HEK293 (cell line): ENCODE results near the gene SNRPD2.

Experiments used
- CTCF ChIA-PET: fragments of 350-600 bp; formaldehyde crosslinking; extraction: SDS; loops from one replicate; lab custom pipeline; 2021; ENCODE audit warnings: antibody characterized with exemption; lab: Yijun Ruan, JAX
- POLR2A ChIA-PET: fragments of 300-600 bp; formaldehyde crosslinking; extraction: SDS; loops from one replicate; lab custom pipeline; 2020; ENCODE audit warnings: antibody characterized with exemption, inconsistent platforms; lab: Yijun Ruan, JAX
- H3K27ac ChIP-seq: fragments of 200-500 bp; sonication (Bioruptor generic); 2 replicates; pipeline ENCODE4 v1.5.1; 2014; ENCODE audit warnings: low read depth, low read length, control low read depth, inconsistent platforms; ENCODE audit errors: extremely low read depth
- H3K36me3 ChIP-seq, 2 experiments: fragments of 200-500 bp in 1 of 2; sonication (Bioruptor generic) in 1 of 2; 1 replicate in 1 of 2; 2 replicates in 1 of 2; pipeline ENCODE4 v1.5.1; 2014 to 2017; ENCODE audit warnings: inconsistent platforms in 2 of 2, low read length in 2 of 2; ENCODE audit not compliant: control insufficient read depth in 2 of 2, insufficient read depth in 1 of 2
- H3K4me1 ChIP-seq: fragments of 200-500 bp; sonication (Bioruptor generic); 2 replicates; pipeline ENCODE4 v1.5.1; 2014; ENCODE audit warnings: mild to moderate bottlenecking, low read length, inconsistent platforms; ENCODE audit not compliant: control insufficient read depth, insufficient read depth
- H3K4me3 ChIP-seq: 2 replicates; pipeline ENCODE4 v1.5.1; 2011; ENCODE audit warnings: low read depth, mild to moderate bottlenecking, control low read depth, low read length, moderate library complexity
- H3K9me3 ChIP-seq: fragments of 200-500 bp; sonication (Bioruptor generic); 2 replicates; pipeline ENCODE4 v1.5.1; 2014; ENCODE audit warnings: low read depth, low read length, inconsistent platforms; ENCODE audit not compliant: control insufficient read depth, insufficient read depth
- IKZF3 ChIP-seq: fragments of 450-650 bp; IDR thresholded peaks from 2 replicates; pipeline ENCODE4 v1.5.0; 2018; ENCODE audit warnings: missing biosample characterization, mild to moderate bottlenecking, missing genetic modification characterization, moderate library complexity
- PRDM1 ChIP-seq: fragments of 450-650 bp; formaldehyde crosslinking; IDR thresholded peaks from 2 replicates; pipeline ENCODE4; 2016; ENCODE audit warnings: missing biosample characterization, missing genetic modification characterization
- SCRT1 ChIP-seq: fragments of 450-650 bp; formaldehyde crosslinking; IDR thresholded peaks from 2 replicates; pipeline ENCODE4 v1.5.1; 2016; ENCODE audit warnings: missing biosample characterization, missing genetic modification characterization, borderline replicate concordance
- SP3 ChIP-seq: fragments of 450-650 bp; formaldehyde crosslinking; IDR thresholded peaks from 2 replicates; pipeline ENCODE4 v1.5.1; 2016; ENCODE audit warnings: missing biosample characterization, missing genetic modification characterization
- ZBTB1 ChIP-seq: fragments of 450-650 bp; formaldehyde crosslinking; IDR thresholded peaks from 2 replicates; pipeline ENCODE4 v1.5.1; 2016; ENCODE audit warnings: missing biosample characterization, missing genetic modification characterization
- ZBTB21 ChIP-seq: fragments of 450-650 bp; formaldehyde crosslinking; IDR thresholded peaks from 2 replicates; pipeline ENCODE4 v1.5.1; 2017; ENCODE audit warnings: missing biosample characterization, missing genetic modification characterization
- ZEB2 ChIP-seq: fragments of 450-650 bp; formaldehyde crosslinking; IDR thresholded peaks from 2 replicates; pipeline ENCODE4 v1.5.1; 2016; ENCODE audit warnings: missing biosample characterization, missing genetic modification characterization
- ZNF184 ChIP-seq: fragments of 450-650 bp; IDR thresholded peaks from 2 replicates; pipeline ENCODE4 v1.5.1; 2018; ENCODE audit warnings: missing biosample characterization, mild to moderate bottlenecking, missing genetic modification characterization
- ZNF211 ChIP-seq: fragments of 450-650 bp; formaldehyde crosslinking; IDR thresholded peaks from 2 replicates; pipeline ENCODE4 v1.5.1; 2016; ENCODE audit warnings: low read depth, missing biosample characterization, missing genetic modification characterization
- ZNF335 ChIP-seq: fragments of 450-650 bp; formaldehyde crosslinking; conservative IDR thresholded peaks from 2 replicates; pipeline ENCODE4 v1.5.1; 2016; ENCODE audit warnings: missing biosample characterization, missing genetic modification characterization
- ZNF404 ChIP-seq: fragments of 450-650 bp; formaldehyde crosslinking; IDR thresholded peaks from 2 replicates; pipeline ENCODE4 v1.5.1; 2017; ENCODE audit warnings: missing biosample characterization, missing genetic modification characterization
- ZNF423 ChIP-seq: fragments of 450-650 bp; formaldehyde crosslinking; IDR thresholded peaks from 2 replicates; pipeline ENCODE4 v1.5.1; 2016; ENCODE audit warnings: missing biosample characterization, missing genetic modification characterization
- ZNF426 ChIP-seq: fragments of 450-650 bp; formaldehyde crosslinking; IDR thresholded peaks from 2 replicates; pipeline ENCODE4 v1.5.1; 2017; ENCODE audit warnings: missing biosample characterization, missing genetic modification characterization, mild to moderate bottlenecking, inconsistent platforms, moderate library complexity
- ZNF501 ChIP-seq: fragments of 450-650 bp; formaldehyde crosslinking; IDR thresholded peaks from 2 replicates; pipeline ENCODE4 v1.5.1; 2016; ENCODE audit warnings: missing biosample characterization, missing genetic modification characterization
- ZNF610 ChIP-seq: fragments of 450-650 bp; formaldehyde crosslinking; IDR thresholded peaks from 2 replicates; pipeline ENCODE4 v1.5.1; 2016; ENCODE audit warnings: missing biosample characterization, missing genetic modification characterization, borderline replicate concordance
- ZNF701 ChIP-seq: fragments of 450-650 bp; formaldehyde crosslinking; IDR thresholded peaks from 2 replicates; pipeline ENCODE4 v1.5.1; 2016; ENCODE audit warnings: missing biosample characterization, missing genetic modification characterization
- ZNF76 ChIP-seq: fragments of 450-650 bp; formaldehyde crosslinking; IDR thresholded peaks from 2 replicates; pipeline ENCODE4; 2016; ENCODE audit warnings: low read depth, missing biosample characterization, missing genetic modification characterization, borderline replicate concordance
- ZNF837 ChIP-seq: fragments of 450-650 bp; formaldehyde crosslinking; IDR thresholded peaks from 2 replicates; pipeline ENCODE4 v1.5.1; 2016; ENCODE audit warnings: missing biosample characterization, missing genetic modification characterization
- ZSCAN23 ChIP-seq: fragments of 450-650 bp; formaldehyde crosslinking; IDR thresholded peaks from 2 replicates; pipeline ENCODE4 v1.5.1; 2016; ENCODE audit warnings: missing biosample characterization, missing genetic modification characterization
- ZSCAN30 ChIP-seq: fragments of 450-650 bp; IDR thresholded peaks from 2 replicates; pipeline ENCODE4 v1.5.1; 2018; ENCODE audit warnings: missing biosample characterization, mild to moderate bottlenecking, missing genetic modification characterization, moderate library complexity
- TF ChIP-seq, protein P1 (sequence below): fragments of 450-650 bp; formaldehyde crosslinking; IDR thresholded peaks from 2 replicates; pipeline ENCODE4 v1.5.1; 2017; ENCODE audit warnings: missing biosample characterization, mild to moderate bottlenecking, missing genetic modification characterization, moderate library complexity
- TF ChIP-seq, protein P2 (sequence below): fragments of 450-650 bp; formaldehyde crosslinking; IDR thresholded peaks from 2 replicates; pipeline ENCODE4 v1.5.1; 2016; ENCODE audit warnings: missing biosample characterization, missing genetic modification characterization
- TF ChIP-seq, protein P3 (sequence below): fragments of 450-650 bp; formaldehyde crosslinking; IDR thresholded peaks from 2 replicates; pipeline ENCODE4 v1.5.1; 2016; ENCODE audit warnings: missing biosample characterization, missing genetic modification characterization
- TF ChIP-seq, protein P4 (sequence below): fragments of 450-650 bp; formaldehyde crosslinking; IDR thresholded peaks from 2 replicates; pipeline ENCODE4 v1.5.1; 2016; ENCODE audit warnings: missing biosample characterization, missing genetic modification characterization

SNRPD2 gene

DNA sequence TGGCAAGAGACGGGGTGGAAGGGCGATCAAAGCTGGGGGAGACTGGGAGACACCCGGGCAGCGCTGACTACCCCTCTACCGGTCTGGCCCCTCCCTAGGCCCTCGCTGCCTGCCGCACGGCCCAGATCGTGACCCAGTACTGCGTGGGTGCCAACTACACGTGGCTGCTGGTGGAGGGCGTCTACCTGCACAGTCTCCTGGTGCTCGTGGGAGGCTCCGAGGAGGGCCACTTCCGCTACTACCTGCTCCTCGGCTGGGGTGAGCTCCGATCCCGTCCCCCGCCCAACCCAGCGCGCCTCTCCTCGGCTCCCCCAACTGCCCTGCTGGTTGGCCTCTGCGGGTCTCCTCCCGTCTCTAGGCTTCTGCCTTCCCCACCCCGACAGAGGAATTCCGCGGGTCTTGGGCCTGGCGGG lies 14.9 kb downstream of the SNRPD2 start:
- H3K9me3 ChIP-seq = no peaks in the 10 kb centered on the region
- TF ChIP-seq, protein P1, sequence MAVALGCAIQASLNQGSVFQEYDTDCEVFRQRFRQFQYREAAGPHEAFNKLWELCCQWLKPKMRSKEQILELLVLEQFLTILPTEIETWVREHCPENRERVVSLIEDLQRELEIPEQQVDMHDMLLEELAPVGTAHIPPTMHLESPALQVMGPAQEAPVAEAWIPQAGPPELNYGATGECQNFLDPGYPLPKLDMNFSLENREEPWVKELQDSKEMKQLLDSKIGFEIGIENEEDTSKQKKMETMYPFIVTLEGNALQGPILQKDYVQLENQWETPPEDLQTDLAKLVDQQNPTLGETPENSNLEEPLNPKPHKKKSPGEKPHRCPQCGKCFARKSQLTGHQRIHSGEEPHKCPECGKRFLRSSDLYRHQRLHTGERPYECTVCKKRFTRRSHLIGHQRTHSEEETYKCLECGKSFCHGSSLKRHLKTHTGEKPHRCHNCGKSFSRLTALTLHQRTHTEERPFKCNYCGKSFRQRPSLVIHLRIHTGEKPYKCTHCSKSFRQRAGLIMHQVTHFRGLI (tag by site-specific recombination) = 0 out of 2 replicates have a peak, but pooled peaks have one; percentile 41
- TF ChIP-seq ZBTB1 (tag by site-specific recombination) (no peak), ZNF610 (no peak), ZSCAN30 (no peak), ZSCAN23 (tag by site-specific recombination) (no peak)
- no peaks in the 10 kb centered on the region; a peak in 1 of 3 replicates for H3K36me3 ChIP-seq
- ChIA-PET CTCF (interaction anchor here (0.6 to 11.3 kb wide), 9 partner anchors 9 to 203 kb away, joined by 3 to 121 read pairs (median 4); partner anchors contain the start of genes EML2, GIPR, QPCTL and SIX5), POLR2A (interaction anchor here (0.5 to 2.2 kb wide), 11 partner anchors 8 to 187 kb away, joined by 3 to 24 read pairs (median 4); partner anchors contain the start of genes QPCTL, SIX5 and SNRPD2)
- no peak overlapping the region for H3K27ac ChIP-seq
- H3K4me3 ChIP-seq = peak overlapping the region; percentile 6
- H3K4me1 ChIP-seq = peaks cover 9% of the 10 kb centered on the region

DNA sequence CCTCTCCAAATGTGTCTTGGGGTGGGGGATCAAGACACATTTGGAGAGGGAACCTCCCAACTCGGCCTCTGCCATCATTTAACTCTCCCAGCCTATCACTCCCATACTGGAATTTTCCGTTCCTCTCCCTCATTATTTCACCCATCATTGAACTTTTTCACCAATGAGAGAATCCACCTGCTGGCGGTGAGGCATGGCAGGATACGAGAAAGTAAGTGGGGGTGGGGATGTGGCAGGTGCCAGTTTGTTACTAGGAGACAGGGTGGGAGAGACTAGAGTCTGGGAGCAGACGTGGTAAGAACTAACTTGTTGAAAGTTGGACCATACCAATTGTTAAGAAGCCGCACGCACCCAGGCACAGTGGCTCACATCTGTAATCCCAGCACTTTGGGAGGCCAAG lies 16.8 kb downstream of the SNRPD2 start:
- CTCF ChIA-PET = interaction anchor here (1.2 kb wide), 1 partner anchor 18 kb away, joined by 6 read pairs; the partner anchor contains the start of gene QPCTL
- POLR2A ChIA-PET = no interaction called here
- Histone ChIP-seq H3K36me3 (no peaks in the 10 kb centered on the region; a peak in 1 of 3 replicates), H3K4me3 (no peak overlapping the region), H3K9me3 (no peaks in the 10 kb centered on the region), H3K4me1 (peaks cover 7% of the 10 kb centered on the region), H3K27ac (no peak overlapping the region)
- TF ChIP-seq, protein P2, sequence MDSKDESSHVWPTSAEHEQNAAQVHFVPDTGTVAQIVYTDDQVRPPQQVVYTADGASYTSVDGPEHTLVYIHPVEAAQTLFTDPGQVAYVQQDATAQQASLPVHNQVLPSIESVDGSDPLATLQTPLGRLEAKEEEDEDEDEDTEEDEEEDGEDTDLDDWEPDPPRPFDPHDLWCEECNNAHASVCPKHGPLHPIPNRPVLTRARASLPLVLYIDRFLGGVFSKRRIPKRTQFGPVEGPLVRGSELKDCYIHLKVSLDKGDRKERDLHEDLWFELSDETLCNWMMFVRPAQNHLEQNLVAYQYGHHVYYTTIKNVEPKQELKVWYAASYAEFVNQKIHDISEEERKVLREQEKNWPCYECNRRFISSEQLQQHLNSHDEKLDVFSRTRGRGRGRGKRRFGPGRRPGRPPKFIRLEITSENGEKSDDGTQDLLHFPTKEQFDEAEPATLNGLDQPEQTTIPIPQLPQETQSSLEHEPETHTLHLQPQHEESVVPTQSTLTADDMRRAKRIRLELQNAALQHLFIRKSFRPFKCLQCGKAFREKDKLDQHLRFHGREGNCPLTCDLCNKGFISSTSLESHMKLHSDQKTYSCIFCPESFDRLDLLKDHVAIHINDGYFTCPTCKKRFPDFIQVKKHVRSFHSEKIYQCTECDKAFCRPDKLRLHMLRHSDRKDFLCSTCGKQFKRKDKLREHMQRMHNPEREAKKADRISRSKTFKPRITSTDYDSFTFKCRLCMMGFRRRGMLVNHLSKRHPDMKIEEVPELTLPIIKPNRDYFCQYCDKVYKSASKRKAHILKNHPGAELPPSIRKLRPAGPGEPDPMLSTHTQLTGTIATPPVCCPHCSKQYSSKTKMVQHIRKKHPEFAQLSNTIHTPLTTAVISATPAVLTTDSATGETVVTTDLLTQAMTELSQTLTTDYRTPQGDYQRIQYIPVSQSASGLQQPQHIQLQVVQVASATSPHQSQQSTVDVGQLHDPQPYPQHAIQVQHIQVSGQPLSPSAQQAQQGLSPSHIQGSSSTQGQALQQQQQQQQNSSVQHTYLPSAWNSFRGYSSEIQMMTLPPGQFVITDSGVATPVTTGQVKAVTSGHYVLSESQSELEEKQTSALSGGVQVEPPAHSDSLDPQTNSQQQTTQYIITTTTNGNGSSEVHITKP (tag by site-specific recombination) = 0 out of 2 replicates have a peak, but pooled peaks have one; percentile 29
- TF ChIP-seq ZNF701 (tag by site-specific recombination) = no peak
- TF ChIP-seq PRDM1 = 0 out of 2 replicates have a peak, but pooled peaks have one; percentile 24
- TF ChIP-seq SCRT1 (tag by site-specific recombination) = 0 out of 2 replicates have a peak, but pooled peaks have one; percentile 11
- TF ChIP-seq, protein P3, sequence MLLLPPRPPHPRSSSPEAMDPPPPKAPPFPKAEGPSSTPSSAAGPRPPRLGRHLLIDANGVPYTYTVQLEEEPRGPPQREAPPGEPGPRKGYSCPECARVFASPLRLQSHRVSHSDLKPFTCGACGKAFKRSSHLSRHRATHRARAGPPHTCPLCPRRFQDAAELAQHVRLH (tag by site-specific recombination) = no peak

DNA sequence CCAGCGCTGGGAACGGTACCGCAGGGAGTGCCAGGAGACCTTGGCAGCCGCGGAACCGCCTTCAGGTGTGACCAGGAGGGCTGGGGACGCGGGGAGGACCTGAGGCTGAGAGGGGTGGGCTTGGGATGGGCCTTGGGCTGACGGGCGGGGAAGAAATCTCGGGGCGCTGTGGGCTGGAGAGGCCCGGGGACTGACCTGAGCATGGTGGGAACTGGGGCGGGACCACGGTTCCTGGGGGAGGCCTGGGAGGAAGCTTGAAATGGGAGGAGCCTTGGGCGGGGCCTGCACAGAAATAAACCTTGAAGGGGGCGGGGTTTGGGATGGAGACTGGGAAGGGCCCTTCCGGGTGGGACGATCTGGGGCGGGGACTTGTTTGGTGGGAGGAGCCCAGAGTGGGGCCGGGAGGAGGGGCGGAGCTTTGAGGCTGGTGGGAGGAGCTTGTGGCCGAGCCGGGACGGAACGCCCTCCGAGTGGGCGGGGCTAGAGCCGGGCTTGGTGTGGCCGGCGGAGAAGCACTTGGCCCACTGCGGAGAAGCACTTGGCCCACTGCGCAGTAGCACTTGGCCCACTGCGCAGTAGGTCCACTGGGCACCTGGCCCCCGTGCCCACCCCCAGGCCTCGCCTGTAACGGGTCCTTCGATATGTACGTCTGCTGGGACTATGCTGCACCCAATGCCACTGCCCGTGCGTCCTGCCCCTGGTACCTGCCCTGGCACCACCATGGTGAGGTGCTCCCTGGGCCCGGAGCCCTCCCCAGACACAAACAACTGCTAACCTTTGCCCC lies 20.9 kb downstream of the SNRPD2 start:
- ChIA-PET POLR2A (interaction anchor here (0.6 to 1.0 kb wide), 5 partner anchors 9 to 45 kb away, joined by 3 to 6 read pairs (median 3); partner anchors contain the start of genes QPCTL and SNRPD2), CTCF (interaction anchor here (0.6 to 4.8 kb wide), 6 partner anchors 10 to 231 kb away, joined by 3 to 31 read pairs (median 4); no protein-coding TSS in a partner anchor)
- Histone ChIP-seq H3K36me3 (no peaks in the 10 kb centered on the region; a peak in 1 of 3 replicates), H3K4me3 (no peak overlapping the region), H3K4me1 (peaks cover 10% of the 10 kb centered on the region), H3K9me3 (no peaks in the 10 kb centered on the region), H3K27ac (no peak overlapping the region)
- TF ChIP-seq ZNF404 (no peak), ZNF501 (tag by site-specific recombination) (no peak), ZNF76 (tag by site-specific recombination) (peak; percentile 15; the same call in 1 of the 2 replicates), ZBTB21 (no peak), ZNF426 (tag by site-specific recombination) (no peak), ZEB2 (tag by site-specific recombination) (no peak), ZNF211 (no peak), ZBTB1 (tag by site-specific recombination) (no peak), ZNF184 (tag by site-specific recombination) (no peak), ZNF837 (tag by site-specific recombination) (no peak), IKZF3 (tag by site-specific recombination) (0 out of 2 replicates have a peak, but pooled peaks have one; percentile 34), ZNF423 (tag by site-specific recombination) (no peak), SP3 (tag by site-specific recombination) (peak; percentile 88), ZNF335 (tag by site-specific recombination) (no peak)
- TF ChIP-seq, protein P4, sequence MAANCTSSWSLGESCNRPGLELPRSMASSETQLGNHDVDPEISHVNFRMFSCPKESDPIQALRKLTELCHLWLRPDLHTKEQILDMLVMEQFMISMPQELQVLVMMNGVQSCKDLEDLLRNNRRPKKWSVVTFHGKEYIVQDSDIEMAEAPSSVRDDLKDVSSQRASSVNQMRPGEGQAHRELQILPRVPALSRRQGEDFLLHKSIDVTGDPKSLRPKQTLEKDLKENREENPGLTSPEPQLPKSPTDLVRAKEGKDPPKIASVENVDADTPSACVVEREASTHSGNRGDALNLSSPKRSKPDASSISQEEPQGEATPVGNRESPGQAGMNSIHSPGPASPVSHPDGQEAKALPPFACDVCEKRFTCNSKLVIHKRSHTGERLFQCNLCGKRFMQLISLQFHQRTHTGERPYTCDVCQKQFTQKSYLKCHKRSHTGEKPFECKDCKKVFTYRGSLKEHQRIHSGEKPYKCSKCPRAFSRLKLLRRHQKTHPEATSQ (tag by site-specific recombination) = no peak
